Lower lobe of right lung (tissue), 2 donors: ENCODE results near the gene DPM3. TPM values are rescaled to one million over a fixed set of nuclear protein-coding genes. Genes with fewer than 3 reads are reported as not detected.

Experiments
- ATAC-seq, 2 donors: fragments of 200-7000 bp; cut with Tn5 transposase; one replicate each; pipeline ENCODE4 v1.9.1; 2020 to 2022; ENCODE audit warnings: mild to moderate bottlenecking in 2 of 2, moderate library complexity in 2 of 2
- DNase-seq: peaks from one replicate; pipeline ENCODE4 v3.0.0-alpha.2; 2020
- H3K27ac ChIP-seq: fragments of 200-600 bp; one replicate; pipeline ENCODE4 v1.8.0; 2022
- H3K27me3 ChIP-seq: fragments of 200-600 bp; one replicate; pipeline ENCODE4 v1.8.0; 2022; ENCODE audit warnings: low read depth
- H3K36me3 ChIP-seq: fragments of 200-600 bp; one replicate; pipeline ENCODE4 v1.8.0; 2022; ENCODE audit warnings: mild to moderate bottlenecking
- H3K4me1 ChIP-seq: fragments of 200-600 bp; one replicate; pipeline ENCODE4 v1.8.0; 2022
- H3K4me3 ChIP-seq: fragments of 200-600 bp; one replicate; pipeline ENCODE4 v1.8.0; 2022; ENCODE audit warnings: mild to moderate bottlenecking
- H3K9me3 ChIP-seq: fragments of 200-600 bp; one replicate; pipeline ENCODE4 v1.8.0; 2022
- intact Hi-C: fragments of 100-400 bp; cut with DNase I; formaldehyde crosslinking; loops from one replicate; pipeline ENCODE4 v1.11.0; 2022
- total RNA-seq: library from RNA; stranded (reverse); fragmentation: NEBNext Ultra II Directional; extraction: Animal tissue kit (Norgen Biotek cat#: 25700); gene quantifications from one replicate; pipeline ENCODE4 v1.2.1, GENCODE V29; 2021
- TF ChIP-seq, protein P1 (sequence below): fragments of 200-600 bp; IDR thresholded peaks from one replicate; pipeline ENCODE4 v1.8.0; 2022; ENCODE audit warnings: antibody characterized with exemption, mild to moderate bottlenecking
- donor health status: DM: no; HTN: yes; CAD: no; lungs with severe emphysema.

The DPM3 gene
- total RNA-seq, 1 donor from 2014 or later = 62.3 TPM

DNA sequence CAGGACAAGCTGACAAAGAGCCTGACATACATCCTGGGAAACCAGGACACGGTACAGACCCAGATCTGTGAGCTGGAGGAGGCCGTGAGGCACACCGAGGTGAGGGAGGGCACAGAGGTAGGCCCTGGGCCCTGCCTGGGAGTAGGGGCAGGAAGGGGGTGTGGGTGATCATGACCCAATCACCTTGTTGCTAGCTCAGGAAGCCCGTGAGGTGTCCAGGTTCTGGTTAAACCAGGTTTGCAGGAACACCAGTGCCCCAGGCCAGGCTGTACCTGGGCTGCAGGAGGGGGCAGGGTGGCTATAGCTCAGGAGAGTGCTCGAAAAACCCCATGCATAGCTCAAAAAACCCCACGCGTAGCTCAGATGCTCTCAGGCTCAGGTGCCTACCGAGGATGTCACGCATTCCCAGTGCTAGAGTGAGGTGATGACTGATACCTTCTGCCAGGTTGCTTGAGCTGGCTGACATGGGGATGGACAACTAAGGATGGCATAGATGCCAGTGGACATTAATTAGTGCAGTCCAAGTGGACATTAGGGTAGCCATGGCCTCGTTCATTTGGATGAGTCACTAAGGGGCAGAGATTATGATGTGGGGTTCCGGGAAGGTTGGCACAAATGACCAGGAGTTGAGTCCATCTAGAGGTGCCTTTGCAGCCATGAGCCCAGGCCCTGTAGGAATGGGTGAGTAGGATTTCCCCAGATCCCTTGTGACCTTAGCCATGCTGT, 37.0 kb upstream of the DPM3 start:
- TF ChIP-seq, protein P1, sequence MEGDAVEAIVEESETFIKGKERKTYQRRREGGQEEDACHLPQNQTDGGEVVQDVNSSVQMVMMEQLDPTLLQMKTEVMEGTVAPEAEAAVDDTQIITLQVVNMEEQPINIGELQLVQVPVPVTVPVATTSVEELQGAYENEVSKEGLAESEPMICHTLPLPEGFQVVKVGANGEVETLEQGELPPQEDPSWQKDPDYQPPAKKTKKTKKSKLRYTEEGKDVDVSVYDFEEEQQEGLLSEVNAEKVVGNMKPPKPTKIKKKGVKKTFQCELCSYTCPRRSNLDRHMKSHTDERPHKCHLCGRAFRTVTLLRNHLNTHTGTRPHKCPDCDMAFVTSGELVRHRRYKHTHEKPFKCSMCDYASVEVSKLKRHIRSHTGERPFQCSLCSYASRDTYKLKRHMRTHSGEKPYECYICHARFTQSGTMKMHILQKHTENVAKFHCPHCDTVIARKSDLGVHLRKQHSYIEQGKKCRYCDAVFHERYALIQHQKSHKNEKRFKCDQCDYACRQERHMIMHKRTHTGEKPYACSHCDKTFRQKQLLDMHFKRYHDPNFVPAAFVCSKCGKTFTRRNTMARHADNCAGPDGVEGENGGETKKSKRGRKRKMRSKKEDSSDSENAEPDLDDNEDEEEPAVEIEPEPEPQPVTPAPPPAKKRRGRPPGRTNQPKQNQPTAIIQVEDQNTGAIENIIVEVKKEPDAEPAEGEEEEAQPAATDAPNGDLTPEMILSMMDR = no peak
- H3K27ac ChIP-seq = peak overlapping the region; percentile 59
- no peak overlapping the region for H3K4me3 ChIP-seq
- peak; percentile 9 to 38 for ATAC-seq
- H3K4me1 ChIP-seq = peaks cover 30% of the 10 kb centered on the region
- intact Hi-C loops = no loop called here
- no peaks in the 10 kb centered on the region for H3K36me3 ChIP-seq
- DNase-seq = peak; percentile 70
- H3K27me3 ChIP-seq = peaks cover 6% of the 10 kb centered on the region
- H3K9me3 ChIP-seq = no peaks in the 10 kb centered on the region

DNA sequence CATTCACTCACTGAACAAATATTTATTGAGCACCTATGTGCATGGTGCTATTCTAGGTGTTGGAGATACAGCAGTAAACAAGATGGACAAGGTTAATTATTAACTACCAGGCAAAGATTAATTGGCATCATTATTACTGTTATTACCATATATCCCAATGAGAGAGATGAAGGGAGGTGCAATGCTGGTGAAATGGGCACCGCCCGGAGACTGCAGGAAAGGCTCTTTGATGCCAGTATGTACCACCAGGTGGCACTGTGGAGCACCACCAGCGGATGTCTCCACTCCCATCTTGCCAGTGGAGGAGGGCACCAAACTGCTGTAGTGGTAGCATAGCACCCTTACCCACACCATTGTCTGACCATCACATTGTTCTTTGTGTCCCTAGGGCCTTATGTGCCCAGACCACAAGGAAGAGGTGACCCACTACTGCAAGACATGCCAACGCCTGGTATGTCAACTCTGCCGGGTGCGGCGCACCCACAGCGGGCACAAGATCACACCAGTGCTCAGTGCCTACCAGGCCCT, 36.3 kb upstream of the DPM3 start:
- H3K9me3 ChIP-seq = no peaks in the 10 kb centered on the region
- no peak overlapping the region for H3K4me3 ChIP-seq
- ATAC-seq (peak; percentile 65 to 71), DNase-seq (peak; percentile 88)
- peak overlapping the region; percentile 59 for H3K27ac ChIP-seq
- peaks cover 35% of the 10 kb centered on the region for H3K4me1 ChIP-seq
- H3K27me3 ChIP-seq = peaks cover 6% of the 10 kb centered on the region
- intact Hi-C loops = no loop called here
- no peaks in the 10 kb centered on the region for H3K36me3 ChIP-seq
- TF ChIP-seq, protein P1 = peak; percentile 93

DNA sequence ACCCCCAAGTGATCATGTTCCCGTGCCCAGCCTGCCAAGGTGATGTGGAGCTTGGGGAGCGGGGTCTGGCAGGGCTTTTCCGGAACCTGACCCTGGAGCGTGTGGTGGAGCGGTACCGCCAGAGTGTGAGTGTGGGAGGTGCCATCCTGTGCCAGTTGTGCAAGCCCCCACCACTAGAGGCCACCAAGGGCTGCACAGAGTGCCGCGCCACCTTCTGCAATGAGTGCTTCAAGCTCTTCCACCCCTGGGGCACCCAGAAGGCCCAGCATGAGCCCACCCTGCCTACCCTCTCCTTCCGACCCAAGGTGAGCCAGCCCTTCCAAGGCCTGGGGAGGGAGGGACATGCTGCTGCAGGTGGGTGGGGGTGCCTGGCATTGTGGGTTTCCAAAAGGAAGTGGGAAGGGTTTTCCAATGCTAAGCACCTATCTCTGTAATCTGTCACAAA, 35.6 kb upstream of the DPM3 start:
- DNase-seq = peak; percentile 57
- peaks cover 35% of the 10 kb centered on the region for H3K4me1 ChIP-seq

DNA sequence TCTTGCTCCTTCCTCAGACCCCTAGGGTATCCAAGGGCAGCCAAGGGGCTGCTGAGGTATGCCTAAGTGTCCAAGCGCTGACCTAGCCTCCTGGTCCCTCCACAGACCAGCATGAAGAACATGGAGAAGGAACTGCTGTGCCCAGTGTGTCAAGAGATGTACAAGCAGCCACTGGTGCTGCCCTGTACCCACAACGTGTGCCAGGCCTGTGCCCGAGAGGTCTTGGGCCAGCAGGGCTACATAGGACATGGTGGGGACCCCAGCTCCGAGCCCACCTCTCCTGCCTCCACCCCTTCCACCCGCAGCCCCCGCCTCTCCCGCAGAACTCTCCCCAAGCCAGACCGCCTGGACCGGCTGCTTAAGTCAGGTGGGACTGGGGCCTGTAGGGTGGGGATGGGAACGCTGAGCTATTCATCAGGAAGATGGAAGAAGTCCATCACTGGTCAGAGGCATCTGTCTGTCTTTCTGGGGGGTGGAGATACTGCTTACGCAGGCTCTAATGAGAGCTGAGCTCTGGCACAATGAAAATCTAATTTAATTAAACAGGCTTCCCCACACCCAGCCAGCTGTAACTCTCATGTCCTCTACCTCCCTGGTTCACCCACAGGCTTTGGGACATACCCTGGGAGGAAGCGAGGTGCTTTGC, 35.1 kb upstream of the DPM3 start:
- peaks cover 35% of the 10 kb centered on the region for H3K4me1 ChIP-seq

More for the DNA sequence above, 35.6 kb upstream of the DPM3 start:
- Histone ChIP-seq H3K27me3 (peaks cover 6% of the 10 kb centered on the region), H3K27ac (no peak overlapping the region), H3K9me3 (no peaks in the 10 kb centered on the region), H3K4me3 (no peak overlapping the region), H3K36me3 (peaks cover under 1% of the 10 kb centered on the region)
- ATAC-seq = peak in 1 of 2 donors; percentile 1
- TF ChIP-seq, protein P1 = no peak
- intact Hi-C loops = no loop called here

More for the DNA sequence above, 35.1 kb upstream of the DPM3 start:
- no peaks in the 10 kb centered on the region for H3K9me3 ChIP-seq
- intact Hi-C loops = no loop called here
- peaks cover 6% of the 10 kb centered on the region for H3K27me3 ChIP-seq
- no peak overlapping the region for H3K4me3 ChIP-seq
- TF ChIP-seq, protein P1 = no peak
- DNase-seq = no peak
- peaks cover 6% of the 10 kb centered on the region for H3K36me3 ChIP-seq
- ATAC-seq = no peak
- no peak overlapping the region for H3K27ac ChIP-seq
